Cerebellar cortex (tissue), 1 donor: ENCODE data around the gene PPIP5K2.

Experiments
- DNase-seq: peaks from one replicate; pipeline ENCODE4 v3.0.0-alpha.2; 2015; ENCODE audit warnings: low spot score

PPIP5K2 gene

DNA sequence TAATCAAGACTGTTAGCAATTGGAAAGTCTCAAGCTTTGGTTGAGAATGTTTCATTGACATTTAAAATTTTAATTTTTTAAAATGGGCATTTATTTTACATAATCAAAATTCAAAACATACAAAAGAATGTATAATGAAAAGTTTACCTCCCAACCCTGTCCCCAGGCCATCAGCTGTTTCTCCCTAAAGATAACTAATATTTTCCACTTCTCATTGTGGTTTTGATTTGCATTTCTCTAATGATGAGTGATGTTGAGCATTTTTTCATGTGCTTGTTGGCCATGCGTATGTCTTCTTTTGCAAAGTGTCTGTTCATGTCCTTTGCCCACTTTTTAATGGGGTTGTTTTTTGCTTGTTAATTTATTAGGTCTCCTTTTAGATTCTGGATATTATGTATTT lies 127.0 kb downstream of the PPIP5K2 start:
- no peak for DNase-seq

- no peak for DNase-seq
These were observed 129.0 kb downstream of the PPIP5K2 start for GRCh38 chr5:103249068-103249467.

- DNase-seq, result no peak
These were observed 134.8 kb downstream of the PPIP5K2 start for GRCh38 chr5:103254921-103255320.

GRCh38 chr5:103255691-103256090 lies 135.6 kb downstream of the PPIP5K2 start:
- DNase-seq, result no peak

DNA sequence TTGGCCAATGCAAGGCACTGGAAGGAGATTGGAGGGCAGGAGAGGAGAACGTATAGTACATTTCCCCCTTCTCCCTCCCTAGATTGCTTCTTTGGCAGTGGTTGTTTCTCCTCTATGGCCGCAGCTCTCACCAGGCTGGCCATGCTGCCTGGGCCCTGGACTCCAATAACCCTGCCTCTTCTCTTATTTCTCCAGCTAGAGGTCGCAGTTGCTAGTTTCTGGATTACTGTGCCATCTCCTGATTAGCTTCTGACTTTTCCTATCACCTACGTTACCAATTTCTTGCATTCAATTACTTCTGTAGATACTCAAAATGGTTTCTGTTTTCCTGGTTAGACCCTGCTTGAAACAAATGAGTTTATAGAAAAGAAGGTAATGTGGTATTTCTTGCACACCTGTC lies 136.1 kb downstream of the PPIP5K2 start:
- DNase-seq, result no peak

DNA sequence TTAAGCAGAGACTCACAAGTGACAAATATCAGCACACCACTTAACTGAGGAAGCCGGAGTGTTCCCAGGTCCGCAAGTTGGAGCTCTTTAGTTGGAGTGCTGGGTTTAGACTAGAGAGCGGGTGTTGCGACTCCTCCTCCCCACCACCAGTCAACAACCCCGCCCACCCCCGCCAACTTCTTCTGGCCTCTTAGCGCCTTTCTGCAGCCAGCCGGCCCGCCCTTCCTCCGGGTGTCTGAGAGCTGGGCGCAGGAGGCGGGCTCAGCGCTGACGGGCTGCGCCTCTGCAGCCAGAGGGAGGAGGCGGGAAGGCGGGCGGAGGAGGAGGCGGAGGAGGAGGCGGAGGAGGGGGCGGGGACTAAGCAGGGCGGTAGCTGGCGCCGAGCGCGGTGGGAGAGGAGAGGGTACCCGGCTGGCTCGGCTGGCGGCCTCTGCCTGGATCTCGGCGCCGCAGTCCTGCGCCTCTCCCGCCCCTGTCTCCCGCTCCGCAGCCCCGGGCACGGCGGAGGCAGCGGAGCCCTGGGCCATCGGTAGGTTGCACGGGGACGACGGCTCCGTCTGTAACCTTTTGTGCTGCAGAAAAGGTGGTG lies 138.4 kb downstream of the PPIP5K2 start, which contains the start of gene MACIR:
Gene MACIR, plus strand, starts transcription at position 396 of the 589 bp plus-strand sequence. CDS start 17,157 bp downstream, outside the sequence.
- DNase-seq, result peak; percentile 95

- DNase-seq, result no peak
These were observed 139.0 kb downstream of the PPIP5K2 start for GRCh38 chr5:103258957-103259704.

- DNase-seq, result peak; percentile 70
These were observed 139.7 kb downstream of the PPIP5K2 start for GRCh38 chr5:103259705-103260355.

DNA sequence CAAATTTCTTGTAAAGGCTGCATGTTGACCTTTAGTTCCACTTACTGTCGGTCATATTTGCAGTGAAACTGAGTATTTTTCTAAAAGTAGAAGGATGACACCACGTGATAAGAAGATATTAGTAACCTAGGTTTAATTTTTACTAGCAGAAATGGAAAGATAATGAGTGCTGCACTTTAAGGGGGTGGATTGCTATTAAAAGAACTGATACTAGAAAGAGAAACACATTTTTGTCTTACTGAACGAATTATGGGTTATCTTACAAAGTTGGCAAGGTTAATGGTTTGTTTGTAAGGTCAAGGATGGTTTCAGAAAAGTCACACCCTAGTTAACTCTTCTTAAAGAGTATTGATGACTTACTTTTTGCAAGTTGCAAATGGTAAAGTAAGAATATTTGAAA lies 140.8 kb downstream of the PPIP5K2 start:
- DNase-seq, result no peak
